LNCAP (cell line): ENCODE data around the gene ZNF425.

ENCODE experiments used
- TF ChIP-seq, protein P1 (sequence below): fragments of 450-650 bp; IDR thresholded peaks from 2 replicates; pipeline ENCODE4 v1.5.1; 2017; ENCODE audit warnings: mild to moderate bottlenecking

The ZNF425 gene

DNA sequence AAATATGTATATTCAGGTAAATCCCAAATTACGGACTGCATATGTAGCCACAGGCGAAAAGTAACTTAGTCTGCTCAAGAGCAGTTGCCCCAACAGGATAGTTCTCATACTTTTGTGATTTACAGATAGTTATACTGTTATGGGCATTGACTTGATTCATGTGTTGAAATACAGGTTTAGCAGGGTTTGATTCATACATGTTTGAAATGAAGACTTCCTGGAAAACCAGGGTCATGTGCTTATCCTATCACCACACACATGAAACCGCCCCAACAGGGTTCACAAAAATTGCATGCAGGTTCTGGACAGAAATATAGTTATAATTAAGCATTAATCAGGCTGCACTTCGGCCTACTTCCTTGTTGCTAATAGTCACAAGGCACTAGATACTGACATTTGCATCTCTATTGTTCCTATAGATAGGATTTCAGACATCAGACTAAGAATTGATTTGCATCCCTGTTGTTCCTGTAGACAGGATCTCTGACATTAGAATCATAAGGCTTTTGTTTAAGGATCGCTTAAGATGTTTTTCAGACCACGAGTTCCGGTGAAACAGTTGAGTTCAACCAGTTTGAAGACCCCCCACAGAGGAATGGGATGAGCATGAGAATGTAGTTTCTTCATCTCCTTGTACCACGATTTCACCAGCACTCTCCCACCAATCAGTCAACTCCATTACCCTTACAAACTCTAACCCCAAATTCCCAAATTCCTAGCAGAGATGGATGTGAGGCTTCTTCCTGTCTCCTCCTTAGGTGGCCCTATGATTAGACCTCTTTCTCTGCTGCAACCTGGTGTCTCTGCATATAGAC, 19.1 kb upstream of the ZNF425 start:
- TF ChIP-seq, protein P1, sequence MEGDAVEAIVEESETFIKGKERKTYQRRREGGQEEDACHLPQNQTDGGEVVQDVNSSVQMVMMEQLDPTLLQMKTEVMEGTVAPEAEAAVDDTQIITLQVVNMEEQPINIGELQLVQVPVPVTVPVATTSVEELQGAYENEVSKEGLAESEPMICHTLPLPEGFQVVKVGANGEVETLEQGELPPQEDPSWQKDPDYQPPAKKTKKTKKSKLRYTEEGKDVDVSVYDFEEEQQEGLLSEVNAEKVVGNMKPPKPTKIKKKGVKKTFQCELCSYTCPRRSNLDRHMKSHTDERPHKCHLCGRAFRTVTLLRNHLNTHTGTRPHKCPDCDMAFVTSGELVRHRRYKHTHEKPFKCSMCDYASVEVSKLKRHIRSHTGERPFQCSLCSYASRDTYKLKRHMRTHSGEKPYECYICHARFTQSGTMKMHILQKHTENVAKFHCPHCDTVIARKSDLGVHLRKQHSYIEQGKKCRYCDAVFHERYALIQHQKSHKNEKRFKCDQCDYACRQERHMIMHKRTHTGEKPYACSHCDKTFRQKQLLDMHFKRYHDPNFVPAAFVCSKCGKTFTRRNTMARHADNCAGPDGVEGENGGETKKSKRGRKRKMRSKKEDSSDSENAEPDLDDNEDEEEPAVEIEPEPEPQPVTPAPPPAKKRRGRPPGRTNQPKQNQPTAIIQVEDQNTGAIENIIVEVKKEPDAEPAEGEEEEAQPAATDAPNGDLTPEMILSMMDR, result no peak

DNA sequence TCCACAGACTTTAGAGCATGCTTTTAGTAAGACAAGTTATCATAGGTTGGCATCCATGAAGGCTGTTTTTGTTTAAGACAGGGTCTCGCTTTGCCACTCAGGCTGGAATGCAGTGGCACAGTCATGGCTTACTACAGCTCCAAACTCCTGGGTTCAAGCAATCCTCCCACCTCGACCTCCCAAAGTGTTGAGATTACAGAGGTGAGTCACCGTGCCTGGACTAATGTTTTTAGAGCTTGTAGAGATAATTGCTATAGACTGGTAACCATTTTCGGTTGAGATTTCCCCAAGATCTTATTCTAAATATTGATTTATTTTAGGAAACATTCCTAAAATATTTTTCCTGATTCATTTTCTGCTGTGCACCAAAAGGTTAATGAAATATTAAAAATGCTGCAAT, 15.8 kb upstream of the ZNF425 start:
- TF ChIP-seq, protein P1, result no peak

DNA sequence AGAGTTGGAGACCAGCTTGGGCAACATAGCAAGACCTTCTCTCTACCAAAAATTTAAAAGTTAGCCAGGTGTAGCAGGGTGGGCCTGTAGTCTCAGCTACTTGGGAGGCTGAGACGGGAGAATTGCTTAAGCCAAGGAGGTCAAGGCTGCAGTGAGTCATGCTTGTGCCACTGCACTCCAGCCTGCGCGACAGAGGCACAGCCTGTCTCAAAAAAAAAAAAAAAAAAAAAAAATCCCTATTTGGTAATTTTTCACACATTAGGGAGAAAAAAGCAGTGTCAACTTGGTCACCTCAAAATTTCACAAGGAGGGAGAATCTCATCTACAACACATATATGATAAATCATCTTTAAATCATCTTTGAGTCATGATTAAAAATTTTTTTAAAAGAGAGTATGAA, 14.7 kb upstream of the ZNF425 start:
- TF ChIP-seq, protein P1, result no peak

DNA sequence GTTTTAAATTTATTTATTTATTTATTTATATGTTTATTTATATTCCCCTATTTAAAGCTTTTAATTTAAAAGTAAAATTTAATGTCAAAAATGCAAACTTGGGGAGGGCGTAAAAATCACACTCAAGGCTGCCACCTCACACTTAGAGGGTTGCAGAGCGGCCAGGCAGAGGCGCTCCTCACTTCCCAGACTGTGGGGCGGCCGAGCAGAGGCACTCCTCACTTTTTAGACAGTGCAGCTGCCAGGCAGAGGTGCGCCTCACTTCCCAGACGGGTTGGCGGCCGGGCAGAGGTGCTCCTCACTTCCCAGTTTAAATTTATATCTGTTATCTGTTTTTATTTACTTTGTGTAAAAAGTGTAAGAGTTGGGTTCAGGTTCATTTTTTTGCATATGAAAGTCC, 10.0 kb upstream of the ZNF425 start:
- TF ChIP-seq, protein P1, result no peak

DNA sequence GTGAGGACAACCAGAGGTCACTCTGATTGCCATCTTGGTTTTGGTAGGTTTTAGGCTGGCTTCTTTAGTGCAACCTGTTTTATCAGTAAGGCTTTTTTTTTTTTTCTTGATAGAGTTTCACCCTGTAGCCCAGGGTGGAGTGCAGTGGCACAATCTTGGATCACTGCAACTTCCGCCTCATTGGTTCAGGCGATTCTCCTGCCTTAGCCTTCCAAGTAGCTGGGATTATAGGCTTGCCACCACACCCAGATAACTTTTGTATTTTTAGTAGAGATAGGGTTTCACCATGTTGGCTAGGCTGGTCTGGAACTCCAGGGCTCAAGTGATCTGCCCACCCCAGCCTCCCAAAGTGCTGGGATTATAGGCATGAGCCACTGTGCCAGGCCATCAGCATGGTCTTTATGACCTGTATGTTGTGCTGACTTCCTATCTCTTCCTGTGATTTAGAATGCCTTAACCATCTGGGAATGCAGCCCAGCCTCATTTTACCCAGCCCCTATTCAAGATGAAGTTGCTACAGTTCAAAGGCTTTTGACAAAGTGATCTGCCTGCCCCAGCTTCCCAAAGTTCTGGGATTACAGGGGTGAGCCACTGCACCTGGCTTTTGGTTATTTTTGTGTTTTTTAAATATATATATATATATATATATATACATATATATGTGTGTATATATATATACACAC, 7.0 kb upstream of the ZNF425 start:
- TF ChIP-seq, protein P1, result no peak

DNA sequence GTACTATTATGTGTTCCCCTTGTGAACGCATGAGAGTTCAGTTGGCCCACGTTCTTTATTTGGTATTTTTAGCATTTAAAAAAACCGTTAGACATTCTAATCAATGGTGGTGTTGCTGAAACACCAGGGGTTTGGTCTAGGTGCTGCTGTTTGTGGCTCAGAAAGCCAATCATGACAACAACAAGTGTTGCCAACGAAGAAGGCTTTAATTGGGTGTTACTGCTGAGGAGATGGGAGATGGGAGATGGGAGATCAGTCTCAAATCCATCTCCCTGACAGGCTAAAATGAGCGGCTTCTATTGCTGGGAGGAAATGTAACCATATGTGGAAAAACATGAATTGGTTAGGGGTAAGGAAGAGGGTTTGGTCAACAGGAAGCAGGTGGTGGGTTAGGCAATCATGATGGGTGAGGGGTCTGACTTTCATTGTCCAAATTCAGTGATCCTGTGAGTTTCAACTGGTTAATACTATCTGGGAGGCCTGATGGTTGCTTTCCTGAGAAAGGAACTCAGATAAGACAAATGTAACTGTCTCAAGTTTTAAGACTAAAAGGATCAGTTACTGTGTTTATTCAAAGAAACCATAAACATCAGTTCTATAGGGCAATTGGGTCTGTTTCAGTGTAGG, 4.6 kb upstream of the ZNF425 start:
- TF ChIP-seq, protein P1, result no peak

DNA sequence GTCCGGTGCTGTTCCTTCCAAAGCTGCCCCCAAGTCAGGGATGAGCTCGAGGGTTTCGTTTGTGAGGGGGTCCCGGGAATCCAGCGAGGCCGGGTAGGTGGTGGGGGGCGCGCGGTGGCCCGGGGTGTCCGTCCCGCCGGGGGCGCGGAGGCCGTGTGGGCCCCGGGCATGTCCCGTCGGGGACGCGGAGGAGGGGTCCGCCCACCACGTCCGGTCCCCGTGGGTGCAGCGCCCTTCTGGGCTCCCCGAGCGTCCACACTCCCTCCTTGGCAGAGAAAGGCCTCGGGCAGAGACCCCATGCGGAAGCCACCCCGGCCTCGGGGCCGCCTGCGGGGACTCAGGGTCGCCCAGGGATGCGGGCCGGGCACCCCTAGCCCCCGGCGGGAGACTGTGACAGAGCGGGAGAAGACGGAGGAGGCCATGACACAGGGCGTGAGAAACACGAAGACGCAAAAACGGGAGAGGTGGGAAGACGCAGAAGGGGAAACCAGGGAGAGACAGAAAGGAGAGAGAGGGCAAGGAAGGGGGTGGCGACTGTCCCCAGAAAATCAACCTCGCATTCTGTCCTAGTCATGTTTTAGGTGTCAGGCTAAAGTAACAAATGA, 640 bp upstream of the ZNF425 start:
- TF ChIP-seq, protein P1, result no peak
